ENCODE measurements around the gene OXT.
A peak's percentile ranks its signal among the peaks of the same experiment; 100 is the strongest.

The OXT gene

GRCh38 chr20:3077618-3078134, 6.3 kb downstream of the OXT start:
- no peaks in the 10 kb centered on the region for H3K4me1 ChIP-seq (ENCODE audit: control insufficient read depth, insufficient read depth, low read length)
- TF ChIP-seq ZNF76 (tag by site-specific recombination; IDR thresholded peaks at IDR 0.05; ENCODE audit: borderline replicate concordance, low read depth) (no peak), ZBTB17 (tag by site-specific recombination; IDR thresholded peaks at IDR 0.05) (peak; percentile 37; the same call in 1 of the 2 replicates)
- no peaks in the 10 kb centered on the region for H3K36me3 ChIP-seq (ENCODE audit: control insufficient read depth in 2 of 2, insufficient read depth in 1 of 2, low read length in 2 of 2)
- POLR2A ChIA-PET = no interaction called here
- H3K27ac ChIP-seq (ENCODE audit: extremely low read depth, low read depth, low read length) = no peak overlapping the region
- CTCF ChIA-PET = interaction anchor here (0.7 to 1.3 kb wide), 3 partner anchors 24 to 212 kb away, joined by 3 to 8 read pairs (median 3); no protein-coding TSS in a partner anchor
- no peak overlapping the region for H3K4me3 ChIP-seq (ENCODE audit: low read depth, low read length)
- no peaks in the 10 kb centered on the region for H3K9me3 ChIP-seq (ENCODE audit: control insufficient read depth, insufficient read depth, low read depth, low read length)

DNA sequence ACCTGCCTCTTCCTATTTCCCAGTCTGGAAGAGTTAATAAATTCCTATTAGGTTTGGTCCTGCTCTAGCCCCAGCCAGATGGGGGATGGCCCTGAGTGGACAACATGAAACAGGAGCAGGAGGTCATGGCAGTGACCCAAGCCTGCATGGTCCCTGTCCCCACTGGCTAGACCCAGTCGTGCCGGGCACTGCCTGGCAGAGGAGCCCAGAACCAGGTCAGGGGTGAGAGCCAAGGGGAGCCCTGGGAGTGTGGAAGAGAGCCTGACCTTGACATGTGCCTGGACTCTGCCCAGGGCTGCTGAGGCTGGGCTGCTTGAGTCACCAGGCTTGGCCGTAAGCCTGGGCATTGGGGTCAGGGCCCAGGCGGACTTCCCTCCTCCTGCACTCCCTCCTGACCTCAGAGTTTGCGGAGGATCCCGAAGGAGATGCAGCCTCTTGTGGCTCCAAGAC, 9.5 kb downstream of the OXT start:
- Histone ChIP-seq H3K27ac (ENCODE audit: extremely low read depth, low read depth, low read length) (no peak overlapping the region), H3K9me3 (ENCODE audit: control insufficient read depth, insufficient read depth, low read depth, low read length) (no peaks in the 10 kb centered on the region), H3K4me1 (ENCODE audit: control insufficient read depth, insufficient read depth, low read length) (no peaks in the 10 kb centered on the region), H3K36me3 (ENCODE audit: control insufficient read depth in 2 of 2, insufficient read depth in 1 of 2, low read length in 2 of 2) (no peaks in the 10 kb centered on the region), H3K4me3 (ENCODE audit: low read depth, low read length) (no peak overlapping the region)
- POLR2A ChIA-PET = no interaction called here
- TF ChIP-seq PRDM1 (tag by site-specific recombination; IDR thresholded peaks at IDR 0.05) = no peak
- TF ChIP-seq ZNF560 (tag by site-specific recombination; IDR thresholded peaks at IDR 0.05; ENCODE audit: borderline replicate concordance) = no peak
- TF ChIP-seq SP2 (tag by site-specific recombination; IDR thresholded peaks at IDR 0.05) = no peak
- TF ChIP-seq SP3 (tag by site-specific recombination; IDR thresholded peaks at IDR 0.05) = no peak
- no peak for TF ChIP-seq MEIS1 (CRISPR knock-in tag; IDR thresholded peaks at IDR 0.05; ENCODE audit: borderline replicate concordance)
- TF ChIP-seq ZNF768 (tag by site-specific recombination; IDR thresholded peaks at IDR 0.05) = no peak
- TF ChIP-seq OVOL3 (tag by site-specific recombination; IDR thresholded peaks at IDR 0.05) = no peak
- TF ChIP-seq SCRT2 (tag by site-specific recombination; IDR thresholded peaks at IDR 0.05) = no peak
- TF ChIP-seq ZNF561 (tag by site-specific recombination; IDR thresholded peaks at IDR 0.05; ENCODE audit: borderline replicate concordance) = no peak
- TF ChIP-seq ZNF549 (tag by site-specific recombination; IDR thresholded peaks at IDR 0.05) = no peak
- no peak for TF ChIP-seq ZNF530 (tag by site-specific recombination; IDR thresholded peaks at IDR 0.05; ENCODE audit: low read depth)
- TF ChIP-seq ZNF658 (tag by site-specific recombination; IDR thresholded peaks at IDR 0.05) = no peak
- TF ChIP-seq ZNF239 (tag by site-specific recombination; IDR thresholded peaks at IDR 0.05) = no peak
- TF ChIP-seq ZNF701 (tag by site-specific recombination; IDR thresholded peaks at IDR 0.05) = no peak
- TF ChIP-seq ZNF776 (tag by site-specific recombination; IDR thresholded peaks at IDR 0.05; ENCODE audit: borderline replicate concordance) = no peak
- no peak for TF ChIP-seq ZNF221 (tag by site-specific recombination; IDR thresholded peaks at IDR 0.05; ENCODE audit: borderline replicate concordance)
- TF ChIP-seq, protein P1, sequence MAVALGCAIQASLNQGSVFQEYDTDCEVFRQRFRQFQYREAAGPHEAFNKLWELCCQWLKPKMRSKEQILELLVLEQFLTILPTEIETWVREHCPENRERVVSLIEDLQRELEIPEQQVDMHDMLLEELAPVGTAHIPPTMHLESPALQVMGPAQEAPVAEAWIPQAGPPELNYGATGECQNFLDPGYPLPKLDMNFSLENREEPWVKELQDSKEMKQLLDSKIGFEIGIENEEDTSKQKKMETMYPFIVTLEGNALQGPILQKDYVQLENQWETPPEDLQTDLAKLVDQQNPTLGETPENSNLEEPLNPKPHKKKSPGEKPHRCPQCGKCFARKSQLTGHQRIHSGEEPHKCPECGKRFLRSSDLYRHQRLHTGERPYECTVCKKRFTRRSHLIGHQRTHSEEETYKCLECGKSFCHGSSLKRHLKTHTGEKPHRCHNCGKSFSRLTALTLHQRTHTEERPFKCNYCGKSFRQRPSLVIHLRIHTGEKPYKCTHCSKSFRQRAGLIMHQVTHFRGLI (tag by site-specific recombination; IDR thresholded peaks at IDR 0.05) = no peak
- TF ChIP-seq ZSCAN16 (tag by site-specific recombination; IDR thresholded peaks at IDR 0.05) = no peak
- TF ChIP-seq KLF1 (tag by site-specific recombination; IDR thresholded peaks at IDR 0.05) = no peak
- CTCF ChIA-PET = no interaction called here

DNA sequence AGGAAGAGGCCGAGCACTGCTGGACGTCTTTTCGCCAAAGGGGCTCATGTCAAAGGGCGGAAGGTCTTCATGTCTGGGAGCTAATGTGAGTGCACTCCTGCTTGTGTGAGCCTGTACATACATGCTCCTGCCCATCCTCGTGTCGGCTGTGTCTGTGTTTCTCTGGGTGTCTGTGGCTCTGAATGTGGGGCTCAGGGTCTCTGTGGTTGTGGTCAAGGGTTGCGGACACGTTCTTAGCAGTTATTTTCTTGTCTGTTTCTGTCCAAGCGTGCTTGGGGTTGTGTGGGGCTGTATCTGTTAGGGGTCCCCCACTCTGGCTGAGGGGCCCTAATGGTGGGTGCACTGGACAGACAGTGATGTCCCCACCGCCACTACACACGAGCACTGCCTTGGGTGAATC, 10.2 kb downstream of the OXT start:
- H3K36me3 ChIP-seq (ENCODE audit: control insufficient read depth in 2 of 2, insufficient read depth in 1 of 2, low read length in 2 of 2) = no peaks in the 10 kb centered on the region
- H3K4me3 ChIP-seq (ENCODE audit: low read depth, low read length) = no peak overlapping the region
- CTCF ChIA-PET = interaction anchor here (0.6 kb wide), 1 partner anchor 24 kb away, joined by 3 read pairs; no protein-coding TSS in a partner anchor
- H3K4me1 ChIP-seq (ENCODE audit: control insufficient read depth, insufficient read depth, low read length) = no peaks in the 10 kb centered on the region
- no peak overlapping the region for H3K27ac ChIP-seq (ENCODE audit: extremely low read depth, low read depth, low read length)
- H3K9me3 ChIP-seq (ENCODE audit: control insufficient read depth, insufficient read depth, low read depth, low read length) = no peaks in the 10 kb centered on the region
- POLR2A ChIA-PET = no interaction called here
- TF ChIP-seq ZFP37 (tag by site-specific recombination; IDR thresholded peaks at IDR 0.05) = no peak
- no peak for TF ChIP-seq ZNF132 (tag by site-specific recombination; IDR thresholded peaks at IDR 0.05; ENCODE audit: borderline replicate concordance)
- TF ChIP-seq, protein P2, sequence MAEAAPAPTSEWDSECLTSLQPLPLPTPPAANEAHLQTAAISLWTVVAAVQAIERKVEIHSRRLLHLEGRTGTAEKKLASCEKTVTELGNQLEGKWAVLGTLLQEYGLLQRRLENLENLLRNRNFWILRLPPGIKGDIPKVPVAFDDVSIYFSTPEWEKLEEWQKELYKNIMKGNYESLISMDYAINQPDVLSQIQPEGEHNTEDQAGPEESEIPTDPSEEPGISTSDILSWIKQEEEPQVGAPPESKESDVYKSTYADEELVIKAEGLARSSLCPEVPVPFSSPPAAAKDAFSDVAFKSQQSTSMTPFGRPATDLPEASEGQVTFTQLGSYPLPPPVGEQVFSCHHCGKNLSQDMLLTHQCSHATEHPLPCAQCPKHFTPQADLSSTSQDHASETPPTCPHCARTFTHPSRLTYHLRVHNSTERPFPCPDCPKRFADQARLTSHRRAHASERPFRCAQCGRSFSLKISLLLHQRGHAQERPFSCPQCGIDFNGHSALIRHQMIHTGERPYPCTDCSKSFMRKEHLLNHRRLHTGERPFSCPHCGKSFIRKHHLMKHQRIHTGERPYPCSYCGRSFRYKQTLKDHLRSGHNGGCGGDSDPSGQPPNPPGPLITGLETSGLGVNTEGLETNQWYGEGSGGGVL (tag by site-specific recombination; IDR thresholded peaks at IDR 0.05) = no peak
- no peak for TF ChIP-seq GLIS1 (tag by site-specific recombination; IDR thresholded peaks at IDR 0.05)
- no peak for TF ChIP-seq KLF9 (tag by site-specific recombination; IDR thresholded peaks at IDR 0.05; ENCODE audit: low read depth)
- TF ChIP-seq ZNF416 (tag by site-specific recombination; IDR thresholded peaks at IDR 0.05) = no peak
- TF ChIP-seq, protein P3, sequence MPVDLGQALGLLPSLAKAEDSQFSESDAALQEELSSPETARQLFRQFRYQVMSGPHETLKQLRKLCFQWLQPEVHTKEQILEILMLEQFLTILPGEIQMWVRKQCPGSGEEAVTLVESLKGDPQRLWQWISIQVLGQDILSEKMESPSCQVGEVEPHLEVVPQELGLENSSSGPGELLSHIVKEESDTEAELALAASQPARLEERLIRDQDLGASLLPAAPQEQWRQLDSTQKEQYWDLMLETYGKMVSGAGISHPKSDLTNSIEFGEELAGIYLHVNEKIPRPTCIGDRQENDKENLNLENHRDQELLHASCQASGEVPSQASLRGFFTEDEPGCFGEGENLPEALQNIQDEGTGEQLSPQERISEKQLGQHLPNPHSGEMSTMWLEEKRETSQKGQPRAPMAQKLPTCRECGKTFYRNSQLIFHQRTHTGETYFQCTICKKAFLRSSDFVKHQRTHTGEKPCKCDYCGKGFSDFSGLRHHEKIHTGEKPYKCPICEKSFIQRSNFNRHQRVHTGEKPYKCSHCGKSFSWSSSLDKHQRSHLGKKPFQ (tag by site-specific recombination; IDR thresholded peaks at IDR 0.05) = no peak
